T-helper 2 cell treated with Interferon-gamma antibody and Interleukin-4, amounts not matched to agents 100 ng/mL and 5 ng/mL, for 36 hours (primary cell): Measurements from ENCODE around the gene ACO2. TPM values are rescaled to one million over a fixed set of nuclear protein-coding genes. Genes with fewer than 3 reads are reported as not detected.

ENCODE experiments used
- intact Hi-C: fragments of 100-400 bp; cut with micrococcal nuclease; formaldehyde crosslinking; loops from one replicate; pipeline ENCODE4 v1.15.1; 2023
- total RNA-seq: library from RNA; stranded (reverse); gene quantifications from 2 replicates; pipeline ENCODE4 v1.2.3, GENCODE V29; 2022

The ACO2 gene
- total RNA-seq, 1 donor from 2014 or later: 87.8 TPM

- intact Hi-C loops: no loop called here
Observed at GRCh38 chr22:41487037-41487935, 18.4 kb downstream of the ACO2 start.

DNA sequence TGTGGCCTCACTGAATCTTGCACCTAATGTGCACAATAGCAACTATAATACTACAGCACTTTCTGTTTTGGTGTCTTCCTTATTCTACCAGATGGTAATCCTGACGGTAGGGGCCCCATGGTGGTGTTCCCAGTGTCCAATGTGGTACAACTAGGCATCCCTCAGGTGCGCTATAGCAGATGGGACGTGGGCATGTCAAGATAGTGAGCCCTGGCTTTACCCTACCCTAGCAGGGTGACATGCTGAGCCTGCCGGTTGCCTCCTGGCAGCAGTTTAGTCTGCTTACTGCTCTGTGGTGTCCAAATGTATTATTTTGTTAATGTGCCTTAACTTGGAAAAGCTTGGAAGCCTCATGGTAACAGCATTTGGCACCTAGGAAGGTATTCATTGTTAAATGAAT is 19.2 kb downstream of the ACO2 start:
- intact Hi-C loops: no loop called here

- intact Hi-C loops: no loop called here
Observed at GRCh38 chr22:41488596-41489385, 19.9 kb downstream of the ACO2 start.

DNA sequence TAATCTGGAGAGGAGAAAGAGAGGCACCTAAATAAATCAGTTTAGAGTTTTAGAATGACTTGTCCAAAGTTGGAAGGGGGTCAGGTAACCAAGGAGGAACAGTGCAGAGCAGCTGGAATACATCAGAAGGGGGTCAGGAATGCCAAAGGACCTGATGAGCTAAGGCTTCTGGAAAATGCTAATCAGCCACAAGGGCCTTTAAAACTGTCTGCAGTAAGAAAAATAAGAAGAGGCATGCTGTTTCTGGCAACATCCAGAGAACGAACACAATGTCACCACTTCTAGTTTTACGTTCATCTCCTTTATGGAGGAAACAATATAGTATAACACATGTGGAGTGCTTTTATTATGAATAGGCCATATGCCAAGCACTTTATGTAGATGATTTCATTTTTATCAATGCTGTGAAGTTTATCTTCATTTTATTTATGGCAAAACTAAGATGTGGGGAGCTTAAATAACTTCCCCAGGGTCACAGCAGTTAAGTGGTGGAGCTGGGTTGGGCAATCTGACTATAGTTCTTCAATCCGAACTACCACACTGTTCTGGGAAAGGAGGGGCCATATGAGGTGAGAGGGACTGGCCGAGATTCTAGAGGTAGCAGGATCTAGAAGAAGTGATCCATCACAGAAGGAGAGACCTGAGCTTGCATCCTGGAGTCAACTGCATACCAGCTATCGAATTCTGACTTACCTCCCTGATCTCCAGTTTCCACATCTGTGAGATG is 22.6 kb downstream of the ACO2 start:
- intact Hi-C loops: no loop called here

GRCh38 chr22:41498303-41498835 is 29.5 kb downstream of the ACO2 start:
- intact Hi-C loops: no loop called here

DNA sequence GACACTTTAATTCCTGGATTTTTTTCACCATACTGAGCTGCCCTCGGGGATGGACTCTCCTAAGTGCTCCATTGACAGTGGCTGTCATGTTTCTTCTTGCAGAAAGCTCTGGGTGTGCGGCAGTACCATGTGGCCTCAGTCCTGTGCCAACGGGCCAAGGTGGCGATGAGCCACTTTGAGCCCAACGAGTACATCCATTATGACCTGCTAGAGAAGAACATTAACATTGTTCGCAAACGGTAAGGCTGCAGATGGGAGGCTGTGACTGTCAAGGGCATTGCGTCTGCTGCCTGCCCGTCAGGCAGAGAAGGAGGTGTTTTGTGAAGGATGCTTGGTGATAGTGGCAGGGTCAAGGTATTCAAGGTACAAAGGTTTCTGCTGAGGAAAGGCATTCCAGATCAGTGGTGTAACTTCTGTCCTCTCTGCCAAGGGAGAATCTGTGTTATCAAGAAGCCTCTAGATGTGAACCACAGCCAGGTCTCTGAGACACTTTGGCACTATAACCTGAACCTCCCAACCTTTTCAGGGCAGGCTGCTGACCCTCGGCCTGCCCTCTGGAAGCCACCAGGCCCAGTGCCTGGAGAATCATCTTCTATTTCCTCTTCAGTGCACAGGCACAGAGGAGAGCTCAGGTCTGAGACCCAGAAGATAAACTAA is 30.8 kb downstream of the ACO2 start:
- intact Hi-C loops: no loop called here

GRCh38 chr22:41500303-41500702 is 31.4 kb downstream of the ACO2 start:
- intact Hi-C loops: no loop called here

GRCh38 chr22:41501209-41501608 is 32.3 kb downstream of the ACO2 start:
- intact Hi-C loops: no loop called here

DNA sequence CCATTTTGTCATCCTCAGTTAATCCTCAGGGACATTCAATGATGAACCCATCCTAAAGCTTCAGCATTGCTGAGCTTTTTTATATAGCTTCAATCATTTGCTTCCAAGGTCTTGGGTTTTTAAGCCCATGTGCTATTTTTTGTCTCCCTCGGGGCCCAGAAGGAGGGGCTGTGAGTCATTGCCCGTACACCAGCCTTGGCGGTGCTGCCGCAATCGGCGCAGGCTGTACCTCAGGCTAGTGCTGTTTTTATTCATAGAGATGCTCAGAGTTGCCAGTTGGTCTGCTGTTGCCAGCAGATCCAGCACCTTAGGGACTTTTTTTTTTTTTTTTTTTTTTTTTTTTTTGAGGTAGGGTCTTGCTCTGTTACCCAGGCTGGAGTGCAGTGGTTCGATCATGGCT is 35.5 kb downstream of the ACO2 start:
- intact Hi-C loops: no loop called here

GRCh38 chr22:41504816-41505215 is 35.9 kb downstream of the ACO2 start:
- intact Hi-C loops: no loop called here

DNA sequence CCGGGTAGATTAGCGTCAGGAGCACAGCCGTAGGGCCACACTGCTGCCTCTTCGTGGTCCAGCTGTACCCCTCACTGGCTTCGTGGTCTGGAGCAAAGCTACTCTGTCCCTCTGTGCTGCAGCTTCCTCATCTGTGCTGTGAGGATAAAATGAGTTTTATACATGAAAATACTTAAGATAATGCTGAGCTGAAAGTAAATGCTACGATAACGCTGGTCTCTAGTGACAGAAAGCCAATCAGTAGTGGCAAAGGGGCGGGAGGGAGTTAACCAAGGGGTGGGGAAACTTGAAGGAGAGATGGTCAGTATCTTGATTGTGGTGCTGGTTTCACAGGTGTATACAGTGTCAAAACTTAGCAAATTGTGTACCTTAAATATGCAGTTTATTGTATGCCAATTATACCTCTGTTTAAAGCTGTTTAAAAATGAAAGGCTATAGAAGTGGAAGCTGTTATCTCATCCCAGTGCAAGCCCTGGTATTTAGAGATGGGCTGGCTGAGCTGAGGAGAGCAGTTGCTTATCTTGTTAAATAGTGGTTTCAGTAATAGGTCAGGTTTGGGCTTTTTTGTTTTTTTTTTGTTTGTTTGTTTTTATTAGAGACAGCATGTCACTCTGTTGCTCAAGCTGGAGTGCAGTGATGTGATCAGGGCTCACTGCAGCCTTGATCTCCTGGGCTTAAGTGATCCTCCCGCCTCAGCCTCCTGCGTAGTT is 36.7 kb downstream of the ACO2 start:
- intact Hi-C loops: no loop called here

DNA sequence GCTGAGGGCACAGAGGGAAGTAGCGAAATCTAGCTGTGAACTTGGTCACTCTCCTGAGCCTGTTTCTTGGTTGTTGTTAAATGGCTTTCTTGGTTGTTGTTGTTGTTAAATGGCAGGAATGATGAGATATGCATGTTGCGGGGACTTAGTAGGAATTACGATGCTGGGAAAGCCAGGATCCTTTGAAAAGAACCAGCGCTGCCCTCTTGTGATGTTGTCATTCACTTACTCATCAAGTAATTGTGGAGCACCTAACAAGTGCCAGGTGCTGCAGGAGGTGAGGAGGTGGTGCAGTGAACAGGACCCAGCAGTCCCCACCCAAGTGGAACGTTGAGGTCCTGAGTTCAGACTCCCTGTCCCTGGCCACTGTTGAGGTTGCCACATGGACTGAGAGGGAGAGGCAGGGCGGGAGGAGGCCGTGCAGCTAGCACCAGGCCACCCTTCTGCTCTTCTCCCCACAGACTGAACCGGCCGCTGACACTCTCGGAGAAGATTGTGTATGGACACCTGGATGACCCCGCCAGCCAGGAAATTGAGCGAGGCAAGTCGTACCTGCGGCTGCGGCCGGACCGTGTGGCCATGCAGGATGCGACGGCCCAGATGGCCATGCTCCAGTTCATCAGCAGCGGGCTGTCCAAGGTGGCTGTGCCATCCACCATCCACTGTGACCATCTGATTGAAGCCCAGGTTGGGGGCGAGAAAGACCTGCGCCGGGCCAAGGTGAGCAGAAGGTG is 38.6 kb downstream of the ACO2 start:
- intact Hi-C loops: no loop called here

DNA sequence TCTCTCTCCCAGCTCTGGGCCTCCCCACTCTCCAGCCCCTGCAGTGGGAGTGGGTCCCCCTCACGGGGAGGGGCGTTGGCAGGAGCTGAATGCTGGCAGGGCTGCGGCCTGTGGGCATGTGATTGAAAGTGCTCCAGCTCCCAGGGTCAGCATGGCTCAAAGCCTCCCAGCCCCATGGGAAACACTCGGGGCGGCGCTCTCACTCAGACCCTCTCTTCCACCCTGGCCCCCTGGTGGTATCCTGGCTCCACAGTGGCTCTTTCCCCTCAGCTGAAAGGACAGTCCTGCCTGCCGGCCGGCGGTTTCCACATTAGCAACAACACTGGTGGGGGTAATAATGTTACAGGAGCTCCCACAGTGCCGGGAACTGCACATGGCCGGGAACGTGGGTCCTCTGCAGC is 39.9 kb downstream of the ACO2 start:
- intact Hi-C loops: no loop called here

GRCh38 chr22:41511521-41511968 is 42.6 kb downstream of the ACO2 start:
- intact Hi-C loops: no loop called here

DNA sequence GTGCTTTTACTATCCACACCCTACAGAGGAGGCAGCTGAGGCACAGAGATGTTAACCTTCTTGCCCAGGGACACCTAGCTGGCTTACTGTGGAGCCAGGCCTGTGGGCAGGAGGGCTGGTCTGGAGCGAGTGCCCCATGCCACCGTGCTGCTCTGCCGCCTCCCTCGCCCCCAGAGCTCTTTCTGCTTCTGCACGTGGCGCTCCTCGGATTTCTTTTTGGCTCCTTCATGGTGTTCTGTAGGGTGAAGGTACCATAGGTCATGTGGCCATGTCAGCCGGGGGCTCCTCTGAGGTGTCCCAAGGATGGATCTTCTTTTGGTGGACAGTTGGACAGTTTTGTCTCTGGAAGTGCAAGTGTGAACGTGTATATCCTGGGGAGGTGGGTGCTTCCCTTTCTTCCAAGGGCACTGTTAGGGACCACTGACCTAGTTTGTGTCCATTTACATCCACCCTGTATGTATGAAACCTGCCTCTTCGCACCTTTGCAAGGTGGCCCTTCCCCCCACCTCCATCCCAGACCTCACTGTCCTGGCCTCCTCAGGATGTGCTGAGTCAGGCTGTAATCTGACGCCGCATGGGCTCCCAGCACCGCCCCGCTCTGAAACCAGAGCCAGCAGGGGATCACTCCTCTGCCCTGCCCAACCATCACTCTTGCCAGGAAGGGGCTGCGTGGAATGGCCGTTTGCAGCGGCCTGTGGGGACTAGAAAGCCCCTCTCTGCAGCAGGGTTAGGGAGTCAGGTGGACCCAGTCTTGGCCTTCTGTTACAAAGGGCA is 43.7 kb downstream of the ACO2 start:
- intact Hi-C loops: no loop called here

- intact Hi-C loops: no loop called here
Observed at GRCh38 chr22:41513391-41513790, 44.5 kb downstream of the ACO2 start.

GRCh38 chr22:41516462-41516861 is 47.5 kb downstream of the ACO2 start:
- intact Hi-C loops: no loop called here

GRCh38 chr22:41517172-41518047 is 48.5 kb downstream of the ACO2 start:
- intact Hi-C loops: no loop called here
